ENCODE measurements around the gene MASP2.

- no peak for TF ChIP-seq POLR2A (IDR thresholded peaks at IDR 0.05; ENCODE audit: borderline replicate concordance, extremely low read depth, insufficient read depth, insufficient read length)
- TF ChIP-seq CTCF (IDR thresholded peaks at IDR 0.05 in 2 of 3, conservative IDR thresholded peaks at IDR 0.05 in 1 of 3; ENCODE audit: borderline replicate concordance in 1 of 3, insufficient read depth in 1 of 3, low read depth in 2 of 3, low read length in 2 of 3): no peak
These were observed 66.0 kb downstream of the MASP2 start for GRCh38 chr1:10980841-10981727.
